Renal cortical epithelial cell (primary cell): ENCODE data around the gene HSPA2. TPM values are rescaled to one million over a fixed set of nuclear protein-coding genes. Genes with fewer than 3 reads are reported as not detected.

ENCODE experiments used
- DNase-seq: peaks from one replicate; pipeline ENCODE4 v3.0.0-alpha.2; 2011; ENCODE audit warnings: low read depth
- total RNA-seq: library from RNA; depleted of rRNA; stranded (reverse); fragments of >200 nt; gene quantifications from 2 replicates; pipeline ENCODE4 v1.2.3, GENCODE V29; 2014

Gene HSPA2
- 25.0 and 44.2 TPM in 2 replicates for total RNA-seq

DNA sequence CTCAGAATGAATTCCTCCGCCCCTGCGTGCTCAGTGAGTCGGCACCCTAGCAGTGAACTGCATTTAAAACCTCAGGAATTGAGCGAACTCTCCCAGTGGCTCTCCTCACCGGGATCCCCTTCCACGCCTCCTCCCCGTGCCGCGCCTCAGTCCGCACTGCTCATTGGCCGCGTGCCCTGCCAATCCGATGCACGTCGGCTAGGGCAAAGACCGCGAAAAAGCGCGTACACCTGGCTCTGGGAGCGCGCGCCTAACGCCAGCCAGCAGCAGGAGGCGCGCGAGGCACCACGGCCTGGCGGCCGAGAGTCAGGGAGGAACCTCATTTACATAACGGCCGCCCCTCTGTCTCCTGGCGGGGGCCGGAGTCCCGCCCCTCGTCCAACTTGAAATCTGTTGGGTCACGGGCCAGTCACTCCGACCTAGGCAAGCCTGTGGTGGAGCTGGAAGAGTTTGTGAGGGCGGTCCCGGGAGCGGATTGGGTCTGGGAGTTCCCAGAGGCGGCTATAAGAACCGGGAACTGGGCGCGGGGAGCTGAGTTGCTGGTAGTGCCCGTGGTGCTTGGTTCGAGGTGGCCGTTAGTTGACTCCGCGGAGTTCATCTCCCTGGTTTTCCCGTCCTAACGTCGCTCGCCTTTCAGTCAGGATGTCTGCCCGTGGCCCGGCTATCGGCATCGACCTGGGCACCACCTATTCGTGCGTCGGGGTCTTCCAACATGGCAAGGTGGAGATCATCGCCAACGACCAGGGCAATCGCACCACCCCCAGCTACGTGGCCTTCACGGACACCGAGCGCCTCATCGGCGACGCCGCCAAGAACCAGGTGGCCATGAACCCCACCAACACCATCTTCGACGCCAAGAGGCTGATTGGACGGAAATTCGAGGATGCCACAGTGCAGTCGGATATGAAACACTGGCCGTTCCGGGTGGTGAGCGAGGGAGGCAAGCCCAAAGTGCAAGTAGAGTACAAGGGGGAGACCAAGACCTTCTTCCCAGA, at the start of gene HSPA2:
HSPA2 (plus strand) TSS at position 534 of the 995 bp plus-strand sequence; CDS start at position 643, 109 bp downstream.
- peak; percentile 96 for DNase-seq

- no peak for DNase-seq
These were observed 48.9 kb upstream of the HSPA2 start for GRCh38 chr14:64491637-64492036.

- DNase-seq = no peak
These were observed 47.1 kb upstream of the HSPA2 start for GRCh38 chr14:64493455-64493854.

DNA sequence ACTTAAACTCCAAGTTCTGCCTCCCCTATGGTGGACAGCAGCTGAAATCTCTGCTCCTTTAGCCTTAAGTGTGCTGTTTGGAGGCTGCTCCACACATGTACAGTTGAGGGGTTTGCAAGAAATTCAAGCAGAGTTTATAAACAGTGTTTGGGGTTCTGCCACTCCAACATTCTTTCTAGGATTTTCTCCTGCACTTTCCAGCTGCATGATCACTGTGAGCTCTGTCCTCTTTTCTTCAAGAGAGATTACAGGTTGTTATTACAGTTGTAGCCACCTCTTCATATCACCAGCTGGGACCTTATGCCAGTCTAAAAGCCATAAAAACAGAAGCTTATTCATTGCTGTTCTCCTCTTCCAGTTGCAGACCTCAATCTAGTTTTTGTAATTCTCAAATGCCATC, 45.3 kb upstream of the HSPA2 start:
- no peak for DNase-seq

- no peak for DNase-seq
These were observed 43.8 kb upstream of the HSPA2 start for GRCh38 chr14:64496764-64497163.

- DNase-seq = peak; percentile 47
These were observed 40.5 kb upstream of the HSPA2 start for GRCh38 chr14:64500088-64500487.

DNA sequence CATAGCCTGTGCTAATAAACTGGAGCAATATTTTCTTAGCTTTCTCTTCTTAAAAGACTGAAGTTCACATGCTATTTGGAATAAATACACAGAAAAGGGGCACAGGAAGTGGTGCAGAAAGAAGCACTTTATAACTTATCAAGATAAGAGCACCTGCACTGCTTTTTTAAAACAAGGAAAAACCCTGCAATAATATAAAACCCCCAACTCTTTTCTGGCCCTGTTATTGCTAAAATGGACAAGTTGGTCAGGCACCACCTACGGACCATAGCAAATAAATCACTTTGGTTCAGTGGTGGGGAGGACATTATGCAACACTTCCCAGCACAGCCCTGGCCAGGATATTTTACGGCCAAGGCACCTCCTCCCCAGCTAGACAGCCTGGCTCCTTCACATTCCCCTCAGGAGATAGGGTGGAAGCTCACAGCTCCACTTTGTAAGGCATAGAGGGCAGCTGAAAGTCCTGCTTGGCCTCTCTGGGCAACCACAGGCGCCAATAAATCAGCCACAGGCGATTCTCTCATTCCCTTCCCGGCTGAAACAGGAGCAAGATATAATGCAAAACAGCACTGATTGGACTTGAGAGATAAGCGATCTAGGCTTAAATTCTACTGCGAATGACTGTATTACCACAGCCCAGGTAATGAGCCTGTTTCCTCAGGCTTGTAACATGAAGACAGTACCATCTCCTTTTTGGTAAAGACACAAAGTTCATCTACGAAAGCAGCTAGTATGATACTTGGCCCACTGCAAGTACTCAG, 39.0 kb upstream of the HSPA2 start:
- peak; percentile 87 for DNase-seq

- DNase-seq = no peak
These were observed 38.1 kb upstream of the HSPA2 start for GRCh38 chr14:64502456-64502855.

GRCh38 chr14:64502887-64503433, 37.6 kb upstream of the HSPA2 start:
- DNase-seq = no peak

DNA sequence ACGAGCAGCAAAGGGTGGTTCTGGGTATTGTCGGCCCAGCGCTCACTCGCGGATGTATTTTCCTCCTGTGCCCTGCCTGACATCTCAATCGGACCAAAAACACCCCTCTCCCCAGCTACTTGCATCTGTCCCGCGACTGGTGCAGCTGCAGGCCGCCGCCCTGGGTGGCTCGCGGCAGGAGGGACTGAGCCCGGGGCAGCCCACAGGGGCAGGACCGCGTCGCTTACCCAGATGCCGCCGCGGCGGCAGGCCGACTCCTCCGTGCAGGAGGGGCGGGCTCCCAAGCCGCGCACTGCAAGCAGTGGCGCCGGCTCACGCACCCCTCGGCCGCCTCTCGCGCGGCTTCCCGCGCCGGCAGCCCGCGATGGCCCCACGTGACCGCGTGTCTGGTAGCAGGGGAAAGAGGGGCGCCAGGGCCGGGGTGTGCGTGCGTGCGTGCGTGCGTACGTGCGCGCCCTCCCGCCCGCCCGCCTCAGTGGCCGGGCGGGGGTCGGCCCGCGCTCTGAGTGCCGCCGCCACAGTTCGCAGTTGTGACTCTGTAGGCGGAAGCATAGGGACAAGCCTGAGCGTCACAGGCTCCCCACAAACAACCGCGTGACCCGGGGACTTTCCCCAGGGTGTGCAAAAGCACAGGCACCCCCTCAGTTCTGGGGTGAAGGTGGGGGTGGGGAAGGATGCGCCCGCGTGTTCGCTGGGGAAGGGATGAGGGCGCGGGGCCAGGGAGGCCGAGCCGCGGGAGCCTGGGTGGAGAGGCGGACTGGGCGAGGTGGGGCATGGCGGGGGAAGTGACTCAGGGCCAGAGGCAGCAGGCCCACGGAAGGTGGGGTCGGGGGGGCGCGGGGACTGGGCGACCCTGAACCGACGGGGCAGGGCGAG, 36.9 kb upstream of the HSPA2 start, which contains the start of gene ZBTB25:
ZBTB25 (minus strand) TSS at position 405 of the 876 bp plus-strand sequence. CDS start 13,305 bp downstream, outside the sequence.
- peak; percentile 65 for DNase-seq

- DNase-seq = peak; percentile 63
These were observed 36.1 kb upstream of the HSPA2 start, which contains the start of gene ZBTB1 for GRCh38 chr14:64504310-64504896. Gene ZBTB1, plus strand, starts transcription at chr14:64504770. Its CDS starts 16,735 bp downstream, at chr14:64521505.

DNA sequence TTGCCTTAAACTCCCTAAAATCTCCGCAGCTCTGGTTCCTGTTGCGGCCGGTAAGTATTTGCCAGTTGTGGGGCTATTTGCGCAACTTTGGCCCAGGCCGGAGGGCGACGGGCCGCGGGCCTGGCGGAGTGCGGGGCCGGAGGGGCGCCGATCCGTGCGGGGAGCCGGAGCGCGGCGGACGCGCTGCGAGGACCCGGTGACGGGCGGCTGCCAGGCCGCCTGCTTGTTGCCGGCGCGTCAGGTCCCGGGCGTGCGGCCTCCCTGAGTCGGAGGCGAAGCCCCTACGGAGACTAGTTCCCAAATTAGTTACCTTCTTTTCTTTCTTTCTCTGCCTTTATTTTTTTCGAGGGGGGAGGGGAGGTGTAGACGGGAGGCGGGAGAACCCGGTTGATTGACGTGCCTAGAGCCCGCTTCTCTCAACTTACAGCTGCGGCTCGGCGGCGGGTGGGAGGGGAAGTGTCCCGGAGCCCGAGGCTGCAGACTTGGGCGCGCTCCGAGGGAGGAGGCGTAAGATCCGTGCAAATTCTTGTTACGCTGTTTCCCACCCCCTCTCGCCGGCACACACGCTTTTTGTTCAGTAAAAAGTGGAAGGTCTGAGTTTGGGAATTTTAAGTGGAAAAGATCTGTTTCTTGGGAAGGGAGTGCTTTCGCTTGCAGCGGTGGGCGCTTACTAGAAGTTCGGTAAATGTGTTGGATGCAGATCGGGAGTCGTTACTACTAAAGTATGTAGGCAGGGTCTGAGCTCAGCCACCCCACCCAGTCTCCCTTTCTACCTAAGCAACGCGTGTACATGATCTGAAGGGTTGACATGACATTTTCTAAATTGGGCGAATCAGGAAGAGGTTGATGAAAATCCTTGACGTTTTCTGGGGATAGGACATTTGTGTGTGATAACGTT, 35.4 kb upstream of the HSPA2 start:
- DNase-seq = peak; percentile 64

DNA sequence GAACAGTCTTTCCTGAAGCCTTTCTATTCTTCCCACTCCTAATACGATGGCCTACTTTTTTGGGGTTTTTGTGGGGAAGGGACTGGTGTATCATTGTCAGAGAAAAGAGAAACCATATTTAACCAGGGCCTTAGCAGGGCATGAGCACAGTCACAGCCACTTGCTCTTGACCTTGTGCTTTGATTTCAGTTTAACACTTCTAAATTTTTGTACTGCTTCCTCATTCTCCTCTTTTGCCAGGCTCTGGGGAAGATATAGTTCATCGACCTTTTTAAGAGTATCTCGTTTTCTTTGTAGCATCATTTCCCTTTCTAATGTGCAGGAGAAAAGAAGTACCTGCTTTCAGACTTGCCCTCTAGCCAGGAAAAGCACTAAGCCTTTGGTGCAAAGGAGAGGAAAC, 33.8 kb upstream of the HSPA2 start:
- no peak for DNase-seq

- peak; percentile 67 for DNase-seq
These were observed 33.0 kb upstream of the HSPA2 start for GRCh38 chr14:64507376-64508156.

DNA sequence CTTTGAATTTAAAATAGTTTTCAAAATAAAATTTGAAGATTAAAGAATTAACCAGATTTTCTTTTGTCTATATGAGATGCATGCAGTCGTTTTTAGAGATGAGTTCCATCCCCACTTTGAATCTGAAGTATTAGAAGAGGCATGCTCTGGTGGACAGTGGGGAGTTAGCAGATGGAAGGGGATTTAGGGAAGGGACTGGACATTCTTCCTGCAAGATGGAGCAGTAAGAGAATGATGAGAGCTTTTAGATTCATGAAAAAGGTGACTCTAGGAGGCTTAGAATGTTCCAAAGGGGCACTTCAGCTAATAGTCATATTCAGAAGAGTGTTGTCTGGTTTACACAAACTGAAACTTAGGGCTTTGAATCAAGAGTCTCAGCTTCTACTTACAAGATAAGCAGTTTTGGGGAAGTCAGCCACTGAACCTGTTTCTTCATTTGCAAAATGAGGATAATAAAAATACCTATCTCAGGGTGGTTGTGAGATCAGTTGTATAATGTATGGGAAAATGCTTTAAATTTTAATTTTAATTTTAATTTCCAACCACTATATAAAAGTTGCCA, 32.2 kb upstream of the HSPA2 start:
- DNase-seq = no peak

- no peak for DNase-seq
These were observed 31.5 kb upstream of the HSPA2 start for GRCh38 chr14:64509036-64509435.

- peak; percentile 71 for DNase-seq
These were observed 29.5 kb upstream of the HSPA2 start for GRCh38 chr14:64510825-64511671.
